Sciatic nerve (tissue), 2 donors: ENCODE data around the gene CHRM4. TPM values are rescaled to one million over a fixed set of nuclear protein-coding genes. Genes with fewer than 3 reads are reported as not detected.

Experiments used
- ATAC-seq: fragments of 200-7000 bp; cut with Tn5 transposase; one replicate; pipeline ENCODE4 v1.9.1; 2020; ENCODE audit warnings: mild to moderate bottlenecking, moderate library complexity
- DNase-seq: peaks from one replicate; pipeline ENCODE4 v3.0.0-alpha.2; 2020; ENCODE audit warnings: low spot score
- intact Hi-C: fragments of 100-400 bp; cut with DNase I; formaldehyde crosslinking; loops from one replicate; pipeline ENCODE4 v1.14.2; 2022
- total RNA-seq: library from RNA; stranded (reverse); fragmentation: NEBNext Ultra II Directional; extraction: Animal tissue kit (Norgen Biotek cat#: 25700); gene quantifications from one replicate; pipeline ENCODE4 v1.2.1, GENCODE V29; 2021
- donor health status: DM: no; HTN: no; CAD: no.
- donor health status: DM: no; HTN: no; CAD: no.

CHRM4 gene
- total RNA-seq, result not detected

DNA sequence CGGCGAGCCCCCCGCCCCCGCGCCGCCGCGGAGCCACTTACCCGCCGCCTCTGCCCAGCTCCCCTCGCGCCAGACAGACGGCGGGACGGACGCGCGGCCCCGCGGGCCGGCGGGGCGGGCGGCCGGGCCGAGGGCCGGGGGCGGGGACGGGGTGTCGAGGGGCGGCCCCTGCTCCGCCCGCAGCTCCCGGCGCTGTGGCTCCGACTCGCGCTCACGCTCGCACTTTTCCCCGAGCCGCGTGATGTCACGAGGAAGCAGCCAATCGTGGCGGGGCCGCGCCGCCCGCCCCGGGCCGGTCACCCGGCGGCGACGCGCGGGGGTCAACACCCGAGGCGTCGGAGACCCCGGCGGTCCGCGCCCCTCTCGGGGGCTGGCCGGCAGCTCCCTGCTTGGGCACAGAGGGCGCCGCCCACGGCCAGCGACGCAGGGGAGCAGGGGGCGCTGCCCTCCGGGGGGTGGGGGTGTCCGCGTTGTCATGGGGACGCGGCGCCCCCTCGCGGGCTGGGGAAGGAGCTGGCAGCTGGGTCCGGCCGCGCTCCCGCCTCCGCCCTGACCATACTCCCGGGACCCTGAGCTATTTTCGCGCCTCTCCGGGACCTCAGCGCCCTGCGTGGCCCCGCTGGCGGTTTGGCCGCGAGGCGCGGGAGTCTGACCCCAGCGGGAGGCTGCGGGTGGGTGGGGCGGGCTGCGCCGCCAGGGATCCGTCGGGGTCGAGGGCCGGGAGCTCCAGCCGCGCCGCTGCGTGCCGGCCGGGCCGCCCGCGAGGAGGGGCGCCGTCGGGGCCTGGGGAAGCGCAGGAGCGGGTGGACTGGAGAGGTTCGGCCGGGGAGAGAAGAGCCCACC, at the start of gene CHRM4:
CHRM4 (minus strand) TSS at position 199 of the 843 bp plus-strand sequence. CDS start 5,219 bp downstream, outside the sequence.
- no peak for ATAC-seq
- intact Hi-C loops, result no loop called here
- DNase-seq, result no peak

DNA sequence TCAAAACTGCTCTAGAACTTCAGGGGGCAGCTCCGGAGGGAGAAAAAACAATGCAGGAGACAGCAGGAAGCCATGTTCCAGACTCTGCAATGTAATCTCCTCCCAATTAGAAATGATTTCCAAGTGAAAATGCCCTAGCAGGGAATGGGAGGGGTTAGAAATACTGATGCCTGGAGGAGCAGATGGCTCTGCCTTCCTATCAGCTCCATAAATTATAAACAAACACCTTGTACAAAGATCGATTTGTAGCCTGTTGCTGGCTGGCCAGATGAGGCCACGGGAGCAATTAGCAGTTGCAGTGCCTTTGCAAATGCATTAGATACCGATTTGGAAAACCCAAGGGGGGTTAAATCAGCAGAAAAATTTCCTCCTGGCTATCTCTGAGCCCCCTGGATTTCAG, 46.6 kb upstream of the CHRM4 start:
- no peak for DNase-seq
- no peak for ATAC-seq
- intact Hi-C loops, result no loop called here

DNA sequence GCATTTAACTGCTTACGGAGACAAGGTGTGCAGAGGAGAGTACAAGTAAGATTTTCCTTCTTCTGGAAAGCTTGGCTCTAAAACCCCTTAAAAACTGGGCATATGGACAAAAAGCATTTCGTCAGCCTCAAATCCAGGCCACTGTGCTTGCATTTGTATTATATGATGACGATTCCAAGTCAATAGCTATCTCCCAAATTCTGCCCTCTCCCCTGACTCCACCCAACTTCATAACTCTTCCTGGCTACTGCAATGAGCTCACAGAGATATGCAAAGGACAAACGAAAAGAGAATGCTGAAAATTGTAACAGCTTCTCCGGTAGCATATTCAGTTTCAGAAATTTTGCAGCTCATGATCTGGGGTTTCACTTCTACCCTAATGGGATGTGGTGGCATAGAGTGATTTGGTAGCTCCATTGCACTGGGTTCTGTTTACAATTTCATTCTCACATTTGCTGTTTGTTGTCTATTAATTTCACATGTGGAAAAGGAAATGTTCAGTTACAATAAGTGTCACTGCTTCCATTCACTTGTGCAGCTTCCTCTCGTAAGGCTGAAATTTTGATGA, 45.6 kb upstream of the CHRM4 start:
- intact Hi-C loops, result no loop called here
- DNase-seq (no peak), ATAC-seq (no peak)

DNA sequence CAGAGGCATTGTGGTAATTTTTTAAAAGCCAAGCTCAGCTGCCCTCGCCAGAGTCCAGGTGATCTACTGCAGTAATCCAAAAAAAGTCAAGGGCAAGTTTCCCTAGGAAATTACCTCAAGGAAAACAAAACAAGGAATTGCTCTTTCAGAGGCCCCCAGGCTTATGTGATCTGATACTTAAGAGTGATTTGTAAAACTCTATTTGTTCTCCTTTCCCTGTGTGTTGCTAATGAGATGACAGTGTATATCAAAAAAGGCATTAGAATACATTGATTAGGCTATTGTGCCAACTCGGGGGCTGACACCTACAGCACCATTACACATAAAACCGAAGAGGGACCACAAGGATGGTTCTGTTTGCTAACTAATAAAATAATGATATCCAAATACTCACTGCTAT, 44.5 kb upstream of the CHRM4 start:
- ATAC-seq, result no peak
- no peak for DNase-seq
- intact Hi-C loops, result no loop called here

DNA sequence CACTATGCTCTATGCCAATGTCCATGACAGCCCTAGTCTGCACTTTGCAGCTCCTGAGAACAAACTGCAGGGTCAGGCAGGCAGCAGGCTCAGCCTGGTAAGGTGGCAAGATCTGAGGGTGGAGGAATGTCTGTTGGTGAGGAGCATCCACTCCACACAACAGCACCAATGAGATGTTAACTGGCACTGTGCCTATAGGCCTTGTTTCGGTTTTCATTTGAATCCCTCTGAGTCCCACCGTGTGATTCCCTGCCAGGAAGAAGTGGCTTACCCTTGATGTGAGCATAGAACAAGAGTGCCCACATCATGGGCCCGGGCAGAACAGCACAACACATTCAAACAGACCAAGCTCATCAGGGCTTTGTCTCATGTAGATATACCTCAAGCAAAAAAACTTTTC, 44.1 kb upstream of the CHRM4 start:
- no peak for ATAC-seq
- DNase-seq, result no peak
- intact Hi-C loops, result no loop called here

DNA sequence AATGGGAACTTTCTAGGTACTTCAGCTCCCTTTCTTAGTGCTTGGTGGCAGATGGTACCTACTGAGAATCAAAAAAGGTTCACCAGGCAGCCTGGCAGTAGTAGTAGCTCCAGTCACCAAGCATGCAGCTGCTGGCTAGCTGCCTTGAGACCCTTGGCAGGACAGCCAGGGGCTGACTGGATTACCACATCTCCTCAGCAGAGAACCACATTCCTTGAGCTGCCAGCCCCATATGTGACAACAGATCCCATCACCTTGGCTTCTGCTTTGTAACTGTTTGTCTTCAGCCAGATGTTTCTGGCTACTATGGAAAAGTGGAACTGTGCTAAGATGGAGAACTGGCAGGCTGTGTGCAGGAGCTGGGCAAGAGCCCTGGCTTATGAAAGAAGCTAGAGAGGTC, 39.6 kb upstream of the CHRM4 start:
- ATAC-seq (no peak), DNase-seq (no peak)
- intact Hi-C loops, result no loop called here

DNA sequence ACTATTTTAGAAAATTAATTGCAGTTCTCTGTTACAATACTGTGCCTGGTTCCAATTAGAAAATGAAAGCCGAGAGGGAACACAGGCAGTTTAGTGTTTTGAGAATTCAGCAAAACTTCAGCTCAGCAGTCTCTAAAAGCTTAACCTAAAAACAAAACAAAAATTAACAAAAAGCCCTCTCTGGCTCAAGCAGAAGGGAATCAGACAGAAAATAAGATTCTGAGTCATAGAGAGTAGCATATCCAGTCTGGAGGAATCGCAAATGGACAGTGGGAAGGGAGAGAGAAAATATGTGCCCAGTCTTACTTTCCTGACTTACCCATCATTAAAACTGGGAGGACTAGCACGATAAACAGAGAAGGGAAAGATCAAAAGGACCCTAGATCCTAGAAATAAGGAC, 38.1 kb upstream of the CHRM4 start:
- DNase-seq (no peak), ATAC-seq (no peak)
- intact Hi-C loops, result no loop called here

DNA sequence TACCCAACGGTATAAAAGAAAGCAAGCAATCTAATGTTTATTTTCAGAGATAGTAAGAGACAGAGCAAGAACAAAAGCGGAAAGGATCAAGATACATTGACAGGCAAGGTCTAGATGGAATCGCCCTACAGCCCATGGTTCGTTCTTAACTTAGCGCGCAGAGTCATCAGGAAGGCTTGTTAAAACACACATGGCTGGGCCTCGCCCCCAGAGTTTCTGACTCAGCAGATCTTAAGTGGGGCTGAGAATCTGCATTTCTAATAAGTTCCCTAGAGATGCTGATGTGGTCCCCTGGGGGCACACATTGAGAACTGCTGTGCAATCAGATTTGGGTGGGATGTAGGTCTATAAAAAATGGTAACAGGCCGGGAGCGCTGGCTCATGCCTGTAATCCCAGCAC, 35.8 kb upstream of the CHRM4 start:
- intact Hi-C loops, result no loop called here
- ATAC-seq, result no peak

DNA sequence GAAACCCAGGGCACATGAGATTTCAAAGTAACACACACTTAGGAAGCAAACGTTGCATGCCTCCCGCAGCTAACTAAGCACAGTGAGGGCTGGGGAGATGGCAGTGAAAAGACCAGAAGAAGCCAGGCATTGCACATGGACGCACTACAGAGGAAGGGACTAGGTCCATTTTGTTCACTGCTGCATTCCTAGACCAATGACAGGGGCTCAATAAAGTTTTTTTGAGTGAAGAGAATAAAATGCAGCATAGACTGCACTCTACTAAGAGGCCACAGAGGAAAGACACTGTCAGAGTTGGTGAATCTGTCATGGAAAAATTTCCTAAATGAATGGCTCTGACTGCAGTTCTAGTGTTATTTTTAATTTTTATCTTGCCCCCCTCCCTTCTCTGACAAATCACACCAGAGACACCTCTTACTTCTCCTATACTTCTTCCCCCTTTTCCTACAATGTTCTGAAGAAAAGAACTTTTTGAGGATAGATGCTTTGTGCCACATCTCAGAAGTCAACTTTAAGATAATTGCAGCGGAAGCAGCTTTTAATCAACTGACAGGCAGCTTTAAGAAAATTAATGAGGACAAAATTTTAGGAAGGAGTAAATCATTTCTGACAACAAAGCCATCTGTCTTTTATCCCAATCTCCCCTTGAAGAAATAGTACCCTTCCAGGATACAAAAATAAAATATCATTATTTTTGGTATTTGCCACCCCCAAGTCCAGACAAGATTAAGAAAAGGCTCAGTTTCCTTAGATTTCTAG, 34.8 kb upstream of the CHRM4 start:
- ATAC-seq (no peak), DNase-seq (no peak)
- intact Hi-C loops, result no loop called here

More for the DNA sequence above, 35.8 kb upstream of the CHRM4 start:
- DNase-seq, result no peak

DNA sequence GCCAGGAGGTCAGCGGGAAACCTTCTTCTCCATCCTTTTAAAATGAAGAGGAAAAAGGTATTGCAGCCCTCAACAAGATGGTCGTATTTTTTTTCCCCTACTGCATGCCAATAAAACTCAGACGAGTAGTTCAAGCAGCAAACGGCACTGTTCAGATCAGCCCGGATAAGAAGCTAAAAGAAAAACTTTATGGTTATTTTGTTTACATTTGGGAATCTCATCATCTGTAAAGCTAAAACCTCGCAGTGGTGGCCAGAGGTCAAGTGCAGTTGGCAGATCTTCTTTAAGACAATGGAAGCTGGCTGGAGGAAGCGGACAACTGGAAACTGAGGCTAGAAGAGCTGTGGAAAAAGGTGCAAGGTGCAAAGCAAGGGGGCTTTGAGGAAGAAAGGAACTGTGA, 31.0 kb upstream of the CHRM4 start:
- DNase-seq, result no peak
- intact Hi-C loops, result no loop called here
- ATAC-seq, result no peak

DNA sequence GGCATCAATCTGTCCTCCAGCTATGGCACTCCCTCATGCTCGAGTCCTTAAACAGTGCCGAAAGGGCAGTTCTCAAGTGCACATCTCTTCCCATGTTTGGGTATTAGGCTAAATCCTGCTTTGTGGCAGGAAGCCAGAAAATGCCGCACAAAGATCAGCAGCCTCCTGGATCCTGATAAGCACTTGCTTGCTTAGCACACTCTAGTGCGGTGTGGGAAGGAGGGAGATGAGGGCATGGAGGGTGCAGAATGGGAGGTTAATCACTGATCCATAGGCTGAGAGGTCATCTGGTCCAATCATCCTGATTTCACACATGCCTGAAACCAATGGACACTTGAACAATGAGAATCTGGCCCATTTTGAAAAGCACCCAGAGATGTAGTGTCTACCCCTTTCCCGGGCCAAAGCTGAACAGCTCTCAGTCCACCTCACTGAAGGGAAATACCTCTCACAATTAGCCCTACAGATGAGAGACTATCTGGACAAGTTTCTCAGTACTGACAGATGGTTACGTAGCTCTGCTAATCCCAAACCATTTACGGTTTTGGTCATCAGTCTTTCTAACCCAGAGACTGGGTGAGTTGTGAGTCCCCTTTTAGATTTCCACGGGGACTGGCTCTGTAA, 29.8 kb upstream of the CHRM4 start:
- intact Hi-C loops, result loop anchor here (2.0 kb wide), 1 partner anchor 51 kb away; no protein-coding TSS in a partner anchor
- DNase-seq (no peak), ATAC-seq (no peak)

DNA sequence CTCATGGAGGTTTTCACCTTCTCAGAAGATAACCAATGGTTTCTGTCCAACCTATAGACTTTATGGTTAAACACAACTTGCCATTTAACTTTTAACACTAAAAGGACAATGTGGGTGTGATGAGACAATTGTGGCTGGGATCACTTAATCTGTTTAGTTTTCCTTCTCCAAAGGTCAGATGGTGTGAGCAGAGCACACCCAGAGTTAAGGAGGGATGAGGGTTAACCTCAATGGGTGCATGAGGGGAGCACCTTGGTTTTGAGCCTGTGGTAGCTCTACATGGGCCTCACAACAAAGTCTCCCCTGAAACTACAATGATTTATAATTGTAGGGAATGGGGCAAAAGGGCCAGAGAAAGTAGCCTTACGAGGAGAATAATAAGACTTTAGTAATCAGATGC, 28.9 kb upstream of the CHRM4 start:
- no peak for ATAC-seq
- intact Hi-C loops, result loop anchor here (2.0 kb wide), 1 partner anchor 52 kb away; no protein-coding TSS in a partner anchor
- no peak for DNase-seq

DNA sequence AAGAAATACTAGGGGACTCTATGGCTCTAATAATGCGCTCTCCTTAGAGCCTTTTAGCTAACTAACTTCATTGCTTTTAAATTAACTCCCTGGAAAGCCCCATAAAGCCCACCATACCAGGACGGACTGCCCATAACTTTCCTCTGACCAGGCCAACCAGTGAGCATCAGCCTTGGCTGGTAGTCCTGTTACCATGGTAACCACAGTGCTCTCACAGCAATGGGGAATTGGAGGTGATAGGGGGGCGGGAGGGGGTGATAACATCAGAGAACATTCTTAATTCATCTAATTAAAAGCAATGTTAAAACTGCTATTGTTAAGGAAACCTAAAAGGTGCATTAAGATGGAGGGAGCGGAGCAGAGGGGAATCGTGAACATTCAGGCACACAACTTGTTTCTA, 27.2 kb upstream of the CHRM4 start:
- intact Hi-C loops, result no loop called here
- DNase-seq, result no peak
- no peak for ATAC-seq

DNA sequence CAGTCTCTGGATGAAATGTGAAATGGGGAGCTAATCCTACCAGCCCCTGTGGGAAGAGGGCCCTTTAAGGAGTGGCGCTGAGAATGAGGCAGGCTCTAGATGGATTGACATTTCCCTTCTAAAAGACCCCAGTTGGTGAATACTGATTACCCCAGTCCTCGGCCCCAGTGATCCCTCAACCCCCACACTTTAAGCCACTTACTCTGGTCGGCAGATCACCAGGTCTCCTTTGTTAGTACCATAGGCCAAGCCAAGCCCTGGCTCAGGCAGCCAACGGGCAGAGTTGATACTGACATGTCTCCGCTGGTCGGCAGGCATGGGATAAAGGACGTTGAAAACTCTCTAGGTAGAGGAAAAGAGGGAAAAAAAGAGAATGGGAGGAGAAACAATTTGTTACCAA, 26.1 kb upstream of the CHRM4 start:
- intact Hi-C loops, result no loop called here
- ATAC-seq (no peak), DNase-seq (no peak)

DNA sequence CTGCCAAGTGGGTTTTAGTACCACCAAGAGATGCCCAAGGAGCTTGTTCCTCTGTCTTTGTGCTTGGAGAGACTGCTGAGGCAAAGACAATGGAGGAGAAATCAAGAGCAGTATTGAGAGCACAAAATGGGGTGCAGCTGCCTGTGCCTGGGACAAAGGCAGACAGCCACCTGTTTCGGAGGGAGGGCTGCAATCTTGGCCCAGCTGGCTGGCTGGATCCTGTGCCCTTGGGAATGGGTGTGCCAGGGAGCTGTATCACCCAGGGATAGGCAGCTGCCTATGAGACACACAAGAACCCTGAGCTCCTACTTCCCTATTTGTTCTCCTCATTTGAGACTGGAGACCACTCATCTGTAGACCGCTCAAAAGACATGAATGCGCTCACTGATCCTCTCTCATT, 23.3 kb upstream of the CHRM4 start:
- intact Hi-C loops, result no loop called here
- ATAC-seq, result no peak

DNA sequence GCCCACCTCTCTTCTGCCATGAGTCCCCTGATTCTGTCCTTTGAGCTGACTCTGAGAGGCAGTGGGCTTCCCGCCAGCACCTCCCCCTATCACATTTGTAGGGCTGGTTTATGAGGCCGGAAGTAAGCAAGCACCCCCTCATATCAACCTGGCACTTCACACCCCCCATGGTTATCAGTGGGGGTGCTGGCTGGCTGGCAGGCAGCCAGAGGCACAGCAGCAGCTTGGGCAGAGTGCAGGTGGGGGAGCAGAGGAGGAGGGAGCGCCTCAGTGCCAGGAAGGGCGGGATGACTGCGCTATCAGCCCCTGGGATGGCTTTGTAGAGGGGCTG, 22.9 kb upstream of the CHRM4 start:
- no peak for ATAC-seq
- no peak for DNase-seq
- intact Hi-C loops, result no loop called here

More for the DNA sequence above, 23.3 kb upstream of the CHRM4 start:
- DNase-seq, result no peak

DNA sequence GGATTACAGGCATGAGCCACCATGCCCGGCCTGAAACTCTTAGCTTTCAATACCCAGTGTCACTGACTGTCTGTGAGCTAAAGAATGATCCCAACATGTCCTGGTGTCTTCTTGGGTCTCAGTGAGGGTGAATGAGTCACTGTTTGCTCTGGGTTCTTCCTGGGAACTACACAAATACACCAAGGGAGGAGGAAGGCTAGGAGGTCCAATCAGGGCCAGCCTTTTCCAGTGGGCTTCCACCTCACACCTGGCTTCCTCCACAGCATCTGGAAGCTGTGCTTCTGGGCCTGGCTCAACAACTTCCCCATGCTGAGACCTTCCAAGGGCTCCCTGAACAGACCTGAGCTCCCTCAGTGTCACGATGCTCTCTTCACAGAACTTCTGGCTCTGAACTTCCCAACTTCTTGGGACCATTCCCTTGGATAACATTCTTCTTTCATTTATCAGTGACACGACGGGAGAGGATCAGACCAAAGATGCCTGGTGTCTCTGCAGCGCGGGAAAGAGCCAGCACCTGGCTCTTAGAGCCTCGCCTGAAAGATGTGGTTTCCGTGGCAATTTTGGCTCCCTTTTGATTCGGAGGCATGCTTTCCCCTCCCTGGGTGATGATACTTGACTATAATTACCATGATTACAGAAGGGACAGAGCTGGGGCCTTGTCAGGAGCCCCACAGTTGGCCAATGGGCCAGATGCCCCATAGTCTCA, 22.3 kb upstream of the CHRM4 start:
- intact Hi-C loops, result no loop called here
- ATAC-seq (no peak), DNase-seq (no peak)

DNA sequence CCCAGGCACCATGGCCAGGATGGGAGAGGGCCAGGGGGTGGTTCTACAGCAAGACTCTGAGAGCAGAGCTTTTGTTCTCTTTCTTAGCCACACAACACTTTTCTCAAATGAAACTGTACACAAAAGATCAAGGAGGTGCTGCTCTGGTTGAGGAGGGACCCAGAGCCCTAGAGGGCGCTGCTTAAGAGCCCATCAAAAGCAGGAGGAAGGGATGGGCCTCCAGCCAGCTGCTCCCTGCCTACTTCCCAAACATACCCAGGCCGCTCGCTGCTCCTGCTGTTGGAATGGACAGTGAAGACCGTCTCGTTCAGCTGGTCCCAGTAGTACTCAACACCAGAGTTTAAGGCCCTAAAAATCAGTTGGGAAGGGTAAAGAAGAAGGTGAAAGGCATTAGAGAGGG, 18.4 kb upstream of the CHRM4 start:
- ATAC-seq, result no peak

DNA sequence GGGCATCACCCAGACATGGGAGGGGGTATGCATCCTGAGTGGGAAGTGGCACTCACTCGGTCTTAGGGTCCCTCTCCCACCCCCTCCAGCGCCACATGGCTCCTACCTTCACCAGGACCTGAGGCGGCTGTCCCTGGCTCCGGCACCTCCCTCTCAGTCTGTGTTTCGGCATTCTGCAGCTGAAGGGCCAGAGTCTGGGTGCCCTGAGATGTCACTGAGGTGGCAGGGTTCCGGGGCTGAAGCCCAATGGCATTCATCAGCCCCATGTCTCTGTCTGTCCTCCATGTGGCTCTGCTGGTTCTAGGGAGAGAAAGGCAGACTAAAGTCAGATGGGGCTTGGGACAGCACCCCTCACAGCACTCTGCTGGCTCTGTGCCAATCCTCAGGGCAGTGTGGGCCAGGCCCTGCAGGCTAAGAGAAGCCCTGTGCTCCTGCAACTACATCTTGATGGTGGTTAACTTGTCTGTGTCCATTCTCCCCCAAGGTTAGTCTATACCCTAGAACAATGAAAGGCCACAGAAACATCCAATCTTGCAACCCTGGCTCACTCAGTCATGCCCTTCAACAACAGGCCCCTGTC, 16.9 kb upstream of the CHRM4 start:
- intact Hi-C loops, result no loop called here
- ATAC-seq (no peak), DNase-seq (no peak)

More for the DNA sequence above, 18.4 kb upstream of the CHRM4 start:
- intact Hi-C loops, result no loop called here
- no peak for DNase-seq
